Prostate gland (tissue), 2 donors: ENCODE data around the gene ULK1.

Experiments
- CTCF ChIP-seq, 4 experiments: fragments of 200-600 bp in 2 of 4; fragments of 450-650 bp in 2 of 4; sonication (generic) in 2 of 4; IDR thresholded peaks; 1 replicate in 3 of 4; 2 replicates in 1 of 4; pipeline ENCODE4 v1.5.1; 2016 to 2019; ENCODE audit warnings: antibody characterized with exemption in 4 of 4, mild to moderate bottlenecking in 2 of 4, moderate library complexity in 2 of 4
- POLR2AphosphoS5 ChIP-seq: sonication (generic); formaldehyde crosslinking; IDR thresholded peaks from one replicate; pipeline ENCODE4 v1.6.1; 2017; ENCODE audit warnings: antibody characterized with exemption

GRCh38 chr12:131928711-131929580, 34.5 kb downstream of the ULK1 start, which contains the start of gene PUS1:
- TF ChIP-seq CTCF (IDR thresholded peaks at IDR 0.05) (peak in 1 of 4 experiments; percentile 13), POLR2AphosphoS5 (peak; percentile 95)
